Uterus (tissue), 4 donors: ENCODE data around the gene BCAP29. TPM values are rescaled to one million over a fixed set of nuclear protein-coding genes. Genes with fewer than 3 reads are reported as not detected.
A peak's percentile ranks its signal among the peaks of the same experiment; 100 is the strongest.

Experiments
- DNase-seq, 2 donors: peaks; one replicate each; pipeline ENCODE4 v3.0.0-alpha.2; 2019 to 2020
- H3K27ac ChIP-seq, 2 donors: fragments of 200-600 bp; sonication (generic); 1 replicate in 1 of 2; 2 replicates in 1 of 2; pipeline ENCODE4 v1.5.1; 2016 to 2018
- H3K27me3 ChIP-seq, 2 donors: fragments of 200-600 bp; sonication (generic); one replicate each; pipeline ENCODE4 v1.5.1; 2018 to 2019; ENCODE audit warnings: control low read depth in 1 of 2
- H3K36me3 ChIP-seq, 2 donors: fragments of 200-600 bp; sonication (generic); one replicate each; pipeline ENCODE4 v1.5.1; 2019; ENCODE audit warnings: control low read depth in 1 of 2
- H3K4me1 ChIP-seq, 2 donors: fragments of 200-600 bp; sonication (generic); one replicate each; pipeline ENCODE4 v1.5.1; 2018 to 2019; ENCODE audit warnings: control low read depth in 1 of 2
- H3K4me3 ChIP-seq, 2 donors: fragments of 200-600 bp; sonication (generic); 1 replicate in 1 of 2; 2 replicates in 1 of 2; pipeline ENCODE4 v1.5.1; 2018 to 2019; ENCODE audit warnings: mild to moderate bottlenecking in 1 of 2
- H3K9me3 ChIP-seq, 2 donors: fragments of 200-600 bp; sonication (generic); one replicate each; pipeline ENCODE4 v1.5.1; 2019; ENCODE audit warnings: control low read depth in 1 of 2
- POLR2A ChIP-seq, 2 donors: fragments of 450-650 bp; IDR thresholded peaks; one replicate each; pipeline ENCODE4 v1.6.1; 2016; ENCODE audit warnings: antibody characterized with exemption in 2 of 2, mild to moderate bottlenecking in 1 of 2, moderate library complexity in 1 of 2
- intact Hi-C: fragments of 100-400 bp; cut with DNase I; formaldehyde crosslinking; loops from one replicate; pipeline ENCODE4 v1.15.1; 2023; ENCODE audit warnings: low total_unique reads
- total RNA-seq, 4 donors: library from RNA; depleted of rRNA in 3 of 4; stranded (reverse); fragments of >200 nt in 3 of 4; gene quantifications; one replicate each; pipeline versions ENCODE4 v1.1.0 to v1.2.4, GENCODE V29; 2014 to 2023
- TF ChIP-seq, protein P1 (sequence below), 4 experiments: fragments of 200-600 bp in 2 of 4; fragments of 450-650 bp in 2 of 4; sonication (generic) in 2 of 4; IDR thresholded peaks; one replicate each; pipeline ENCODE4 v1.5.1; 2016 to 2019; ENCODE audit warnings: antibody characterized with exemption in 4 of 4, mild to moderate bottlenecking in 2 of 4, moderate library complexity in 1 of 4
- donor health status: DM: yes; HTN: yes; CAD: no.

BCAP29 gene
- total RNA-seq, 4 donors from 2014 or later: 13.6 to 287 (median 110) TPM

DNA sequence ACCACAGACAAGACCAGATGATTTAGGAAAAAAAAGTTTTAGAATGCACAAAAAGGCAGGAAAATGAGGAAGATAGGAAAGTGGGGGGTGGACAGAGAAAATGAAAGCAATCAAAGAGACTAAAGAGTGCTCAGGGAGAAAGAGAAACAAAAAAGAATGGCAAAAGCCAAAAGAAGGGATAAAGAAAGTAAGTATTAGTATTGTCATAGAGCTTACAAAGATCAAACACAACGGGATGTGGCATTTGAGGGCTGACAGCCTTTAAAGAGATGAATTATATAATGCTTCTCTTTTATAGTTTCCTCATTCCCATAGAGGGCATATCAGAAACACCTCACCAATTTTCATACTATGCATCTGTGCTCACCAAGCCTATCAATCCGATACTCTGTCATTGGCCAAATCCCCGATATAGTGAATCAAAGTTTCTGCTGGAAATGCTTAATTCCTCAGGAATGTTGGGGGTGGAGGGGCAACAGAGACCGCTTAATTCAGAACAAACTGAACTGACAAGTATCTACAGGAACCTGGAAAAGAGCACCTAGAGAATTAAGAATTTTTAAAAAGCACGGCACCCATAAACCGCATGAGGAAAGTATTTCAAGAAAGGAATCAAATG, 19.0 kb upstream of the BCAP29 start:
- Histone ChIP-seq H3K4me1 (peaks cover 5 to 13% of the 10 kb centered on the region in 2 donors), H3K36me3 (no peaks in the 10 kb centered on the region), H3K4me3 (no peak overlapping the region), H3K27me3 (no peaks in the 10 kb centered on the region), H3K9me3 (no peaks in the 10 kb centered on the region), H3K27ac (peak overlapping the region in 1 of 2 donors; percentile 0)
- no peak for DNase-seq
- TF ChIP-seq, protein P1, sequence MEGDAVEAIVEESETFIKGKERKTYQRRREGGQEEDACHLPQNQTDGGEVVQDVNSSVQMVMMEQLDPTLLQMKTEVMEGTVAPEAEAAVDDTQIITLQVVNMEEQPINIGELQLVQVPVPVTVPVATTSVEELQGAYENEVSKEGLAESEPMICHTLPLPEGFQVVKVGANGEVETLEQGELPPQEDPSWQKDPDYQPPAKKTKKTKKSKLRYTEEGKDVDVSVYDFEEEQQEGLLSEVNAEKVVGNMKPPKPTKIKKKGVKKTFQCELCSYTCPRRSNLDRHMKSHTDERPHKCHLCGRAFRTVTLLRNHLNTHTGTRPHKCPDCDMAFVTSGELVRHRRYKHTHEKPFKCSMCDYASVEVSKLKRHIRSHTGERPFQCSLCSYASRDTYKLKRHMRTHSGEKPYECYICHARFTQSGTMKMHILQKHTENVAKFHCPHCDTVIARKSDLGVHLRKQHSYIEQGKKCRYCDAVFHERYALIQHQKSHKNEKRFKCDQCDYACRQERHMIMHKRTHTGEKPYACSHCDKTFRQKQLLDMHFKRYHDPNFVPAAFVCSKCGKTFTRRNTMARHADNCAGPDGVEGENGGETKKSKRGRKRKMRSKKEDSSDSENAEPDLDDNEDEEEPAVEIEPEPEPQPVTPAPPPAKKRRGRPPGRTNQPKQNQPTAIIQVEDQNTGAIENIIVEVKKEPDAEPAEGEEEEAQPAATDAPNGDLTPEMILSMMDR (IDR thresholded peaks at IDR 0.05): no peak
- no peak for TF ChIP-seq POLR2A (IDR thresholded peaks at IDR 0.05)
- intact Hi-C loops: no loop called here

DNA sequence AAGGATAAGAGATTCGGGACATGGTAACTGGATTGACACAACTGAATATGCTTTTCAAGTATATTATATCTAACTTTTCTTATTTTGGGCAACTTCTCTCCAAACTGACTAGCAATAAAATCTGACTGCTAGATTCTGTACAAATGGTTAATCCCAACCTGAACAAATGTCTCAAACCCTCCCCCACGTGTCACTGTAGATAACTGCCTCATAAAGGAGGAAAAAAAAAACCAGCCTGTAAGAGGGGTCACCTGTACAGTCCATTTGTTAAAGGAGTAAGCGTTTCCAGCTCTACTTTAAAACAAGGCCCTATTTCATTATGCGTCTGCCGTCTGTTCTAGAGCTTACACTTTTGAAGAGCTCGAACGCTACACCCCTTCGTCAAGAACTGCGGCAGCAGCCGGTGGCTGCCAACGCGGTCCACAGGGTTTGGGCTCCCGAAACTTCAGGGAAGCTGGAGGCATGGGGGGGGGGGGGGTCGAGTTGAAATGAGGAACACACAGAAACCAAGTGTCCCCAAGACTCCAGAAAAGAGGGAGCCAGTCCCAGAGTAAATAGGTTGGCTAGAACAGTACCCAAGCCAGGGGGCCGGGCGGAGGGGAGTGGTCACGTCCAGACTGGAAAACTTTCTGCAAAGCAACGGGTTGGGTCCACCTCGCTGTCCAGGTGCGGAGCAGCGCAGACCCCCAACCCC, 16.8 kb upstream of the BCAP29 start:
- DNase-seq: no peak
- Histone ChIP-seq H3K9me3 (no peaks in the 10 kb centered on the region), H3K27ac (peak overlapping the region; percentile 92 to 98), H3K4me1 (peaks cover 5 to 13% of the 10 kb centered on the region in 2 donors), H3K27me3 (no peaks in the 10 kb centered on the region), H3K4me3 (peak overlapping the region; percentile 94 to 99), H3K36me3 (no peaks in the 10 kb centered on the region)
- TF ChIP-seq, protein P1 (IDR thresholded peaks at IDR 0.05): no peak
- TF ChIP-seq POLR2A (IDR thresholded peaks at IDR 0.05): no peak
- intact Hi-C loops: no loop called here

DNA sequence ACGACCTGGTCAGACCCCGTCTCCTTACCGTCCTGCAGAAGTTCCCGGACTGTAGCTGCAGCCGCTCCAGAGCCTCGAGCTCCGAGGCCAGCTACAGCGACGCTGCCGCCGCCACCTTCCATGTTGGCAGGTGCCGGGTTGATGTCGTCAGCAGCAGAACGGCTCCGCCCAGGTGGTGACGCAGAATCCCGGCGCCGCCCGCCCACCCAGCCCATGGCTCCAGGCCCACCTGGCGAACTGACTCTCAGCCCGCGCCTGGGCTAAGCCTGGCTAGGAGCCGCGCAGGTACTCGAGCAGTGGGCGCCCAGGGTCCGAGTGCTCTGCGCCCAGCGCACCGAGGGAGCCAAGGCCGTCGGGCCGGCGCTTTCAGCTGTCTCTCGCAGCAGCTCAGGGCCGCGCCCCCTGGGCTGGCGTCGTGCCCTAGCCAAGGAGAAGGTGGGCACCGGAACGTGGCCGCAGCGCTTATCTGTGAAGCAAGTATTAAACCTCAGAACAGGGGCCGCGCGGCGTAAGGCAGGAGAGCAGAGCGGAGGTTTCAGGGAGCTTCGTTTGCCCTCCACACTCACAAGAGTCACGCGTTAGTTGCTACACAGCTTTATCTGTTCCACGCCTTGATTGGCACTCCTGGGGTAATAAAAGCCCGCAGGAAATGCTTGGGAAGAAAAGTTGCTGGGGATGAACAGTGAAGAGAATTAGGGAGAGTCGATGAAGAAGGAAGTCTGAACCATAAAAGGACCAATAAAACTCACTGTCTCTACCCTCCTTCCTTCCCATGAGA, 16.1 kb upstream of the BCAP29 start, which contains the start of the genes COG5 and DUS4L:
COG5 (minus strand) TSS at position 146 of the 778 bp plus-strand sequence; CDS start at position 122, 24 bp downstream.
DUS4L (plus strand) TSS at position 197 of the 778 bp plus-strand sequence. CDS start 3,100 bp downstream, outside the sequence.
- peak; percentile 34 to 73 for TF ChIP-seq POLR2A (IDR thresholded peaks at IDR 0.05)
- TF ChIP-seq, protein P1 (IDR thresholded peaks at IDR 0.05): no peak
- Histone ChIP-seq H3K9me3 (no peaks in the 10 kb centered on the region), H3K27me3 (no peaks in the 10 kb centered on the region), H3K4me3 (peak within 1 kb of the TSS; percentile 94 to 99), H3K36me3 (no peaks in the 10 kb centered on the region), H3K27ac (peak within 1 kb of the TSS; percentile 92 to 98), H3K4me1 (peaks cover 5 to 13% of the 10 kb centered on the region in 2 donors)
- DNase-seq: peak; percentile 77 to 84
- intact Hi-C loops: no loop called here

GRCh38 chr7:107564553-107565298, 15.3 kb upstream of the BCAP29 start:
- Histone ChIP-seq H3K4me1 (peaks cover 5 to 13% of the 10 kb centered on the region in 2 donors), H3K9me3 (no peaks in the 10 kb centered on the region), H3K27ac (peak overlapping the region; percentile 92 to 98), H3K4me3 (peak overlapping the region; percentile 94 to 99), H3K27me3 (no peaks in the 10 kb centered on the region), H3K36me3 (no peaks in the 10 kb centered on the region)
- no peak for TF ChIP-seq POLR2A (IDR thresholded peaks at IDR 0.05)
- TF ChIP-seq, protein P1 (IDR thresholded peaks at IDR 0.05): no peak
- intact Hi-C loops: no loop called here
- no peak for DNase-seq
